Stomach (tissue), 9 donors: ENCODE measurements around the gene H2BK1. TPM values are rescaled to one million over a fixed set of nuclear protein-coding genes. Genes with fewer than 3 reads are reported as not detected.

ENCODE experiments used
- DNase-seq, 2 donors: peaks; one replicate each; pipeline versions ENCODE4 v3.0.0 to v3.0.0-alpha.2; 2013 to 2019
- H3K27ac ChIP-seq, 5 donors: fragments of 200-600 bp in 4 of 5; sonication (generic) in 4 of 5; one replicate each; pipeline ENCODE4 v1.5.1; 2013 to 2019; ENCODE audit warnings: mild to moderate bottlenecking in 1 of 5, moderate library complexity in 1 of 5
- H3K27me3 ChIP-seq, 3 donors: fragments of 200-600 bp; sonication (generic); one replicate each; pipeline ENCODE4 v1.5.1; 2017 to 2019; ENCODE audit warnings: mixed run types in 1 of 3
- H3K36me3 ChIP-seq, 4 donors: fragments of 200-600 bp; sonication (generic); 1 replicate in 3 of 4; 2 replicates in 1 of 4; pipeline ENCODE4 v1.5.1; 2016 to 2019
- H3K4me1 ChIP-seq, 4 donors: fragments of 200-600 bp; sonication (generic); one replicate each; pipeline ENCODE4 v1.5.1; 2016 to 2019
- H3K4me3 ChIP-seq, 4 donors: fragments of 200-600 bp; sonication (generic) in 3 of 4; one replicate each; pipeline ENCODE4 v1.5.1; 2016 to 2019; ENCODE audit warnings: mild to moderate bottlenecking in 1 of 4
- H3K9me3 ChIP-seq, 4 donors: fragments of 200-600 bp; sonication (generic); one replicate each; pipeline ENCODE4 v1.5.1; 2016 to 2019
- CTCF ChIP-seq, 7 experiments: fragments of 450-650 bp in 4 of 7; fragments of 200-600 bp in 3 of 7; sonication (generic) in 3 of 7; IDR thresholded peaks; one replicate each; pipeline ENCODE4 v1.5.1; 2016 to 2019; ENCODE audit warnings: antibody characterized with exemption in 7 of 7, control low read depth in 2 of 7, mild to moderate bottlenecking in 1 of 7
- EP300 ChIP-seq: sonication (generic); formaldehyde crosslinking; IDR thresholded peaks from one replicate; pipeline ENCODE4 v1.6.1; 2017; ENCODE audit warnings: antibody characterized with exemption
- POLR2A ChIP-seq, 4 donors: fragments of 450-650 bp; IDR thresholded peaks; one replicate each; pipeline ENCODE4 v1.6.1; 2016; ENCODE audit warnings: antibody characterized with exemption in 4 of 4, control low read depth in 2 of 4, mild to moderate bottlenecking in 1 of 4, moderate library complexity in 1 of 4
- POLR2AphosphoS5 ChIP-seq, 3 donors: sonication (generic); formaldehyde crosslinking; IDR thresholded peaks; one replicate each; pipeline ENCODE4 v1.6.1; 2016; ENCODE audit warnings: antibody characterized with exemption in 3 of 3
- WGBS, 5 donors: extraction: QIAGEN DNeasy Blood & Tissue Kit in 3 of 5; methylation state at CpG; one replicate each; pipeline versions ENCODE4 v1.1.5 to v1.1.7; 2013 to 2018; 5-methylcytosine and 5-hydroxymethylcytosine counted together
- intact Hi-C: fragments of 100-400 bp; cut with DNase I; formaldehyde crosslinking; loops from one replicate; pipeline ENCODE4 v1.15.1; 2023; ENCODE audit warnings: low total_unique reads
- polyA plus RNA-seq, 3 donors: library from polyadenylated mRNA; stranded (reverse); fragments of 200-250 nt; gene quantifications; one replicate each; pipeline ENCODE4 v1.2.3, GENCODE V29; 2013
- total RNA-seq, 5 donors: library from RNA; depleted of rRNA; stranded (reverse); fragments of >200 nt; gene quantifications; one replicate each; pipeline versions ENCODE4 v1.1.0 to v1.2.3, GENCODE V29; 2014 to 2016
- donor health status: healthy with polysubstance abuse.
- donor health status: Bipolar disorder and iron deficiency.
- donor health status: healthy.

Gene H2BK1
- total and polyA plus RNA-seq, 8 donors: not detected

DNA sequence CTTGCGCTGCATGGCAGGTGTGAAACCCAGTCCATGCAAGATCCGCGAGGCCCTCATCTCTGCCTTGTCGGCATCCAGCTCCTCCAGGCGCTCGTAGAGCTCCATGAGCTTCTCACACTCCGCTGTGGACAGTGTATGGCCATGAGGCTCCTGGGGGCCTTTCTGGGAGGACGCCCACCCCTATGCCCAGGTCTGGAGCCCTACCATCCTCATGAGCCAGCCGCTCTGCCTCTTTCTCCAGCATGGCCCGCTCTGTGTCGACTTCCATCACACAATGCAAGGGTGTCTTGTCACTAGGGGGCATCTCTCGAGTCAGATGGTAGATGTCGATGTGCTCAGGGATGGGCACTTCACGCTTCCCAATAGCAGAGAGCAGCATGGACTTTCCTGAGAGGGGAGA, 13.4 kb upstream of the H2BK1 start:
- intact Hi-C loops: no loop called here
- whole genome bisulfite sequencing, 5 donors: 90 to 95% (median 93%) methylated on average over 14 of the region's 14 CpGs
- H3K4me3 ChIP-seq: no peak overlapping the region
- TF ChIP-seq POLR2A (IDR thresholded peaks at IDR 0.05): no peak
- no peak for TF ChIP-seq EP300
- TF ChIP-seq CTCF (IDR thresholded peaks at IDR 0.05): no peak
- no peak for TF ChIP-seq POLR2AphosphoS5 (IDR thresholded peaks at IDR 0.05)
- peaks cover 19 to 34% (median 28%) of the 10 kb centered on the region in 4 donors for H3K4me1 ChIP-seq
- DNase-seq: no peak
- peaks cover 52 to 68% (median 64%) of the 10 kb centered on the region in 4 donors for H3K36me3 ChIP-seq
- no peaks in the 10 kb centered on the region for H3K27me3 ChIP-seq
- no peaks in the 10 kb centered on the region for H3K9me3 ChIP-seq
- H3K27ac ChIP-seq: no peak overlapping the region

GRCh38 chr7:151218170-151218569, 7.9 kb upstream of the H2BK1 start:
- Histone ChIP-seq H3K36me3 (peaks cover 79 to 100% (median 100%) of the 10 kb centered on the region in 4 donors), H3K27me3 (no peaks in the 10 kb centered on the region), H3K4me1 (no peaks in the 10 kb centered on the region), H3K4me3 (no peak overlapping the region), H3K9me3 (no peaks in the 10 kb centered on the region), H3K27ac (no peak overlapping the region)
- TF ChIP-seq POLR2A (IDR thresholded peaks at IDR 0.05) (no peak), EP300 (no peak), POLR2AphosphoS5 (IDR thresholded peaks at IDR 0.05) (no peak), CTCF (IDR thresholded peaks at IDR 0.05) (no peak)
- WGBS, 5 donors: 89 to 95% (median 93%) methylated on average over 9 of the region's 9 CpGs
- intact Hi-C loops: no loop called here
- DNase-seq: no peak

DNA sequence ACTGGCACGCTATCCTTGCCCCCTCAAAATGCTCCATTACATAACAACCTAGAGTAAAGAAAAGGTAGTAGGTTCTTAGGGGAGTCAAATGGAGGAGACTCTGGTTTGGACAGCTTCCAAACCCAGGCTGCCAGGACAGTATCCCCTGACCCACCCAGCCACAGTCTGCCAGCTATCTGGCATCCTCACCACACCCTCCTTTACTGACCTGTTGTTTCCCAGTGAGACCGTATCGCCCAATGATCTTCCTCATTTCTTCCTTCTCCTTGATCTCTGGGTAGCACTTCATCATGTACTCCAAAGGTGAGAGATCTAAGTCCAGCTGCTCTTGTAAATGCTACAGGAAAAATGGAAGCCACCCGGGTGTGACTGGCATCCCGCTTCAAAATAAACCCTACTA, 5.1 kb upstream of the H2BK1 start:
- H3K36me3 ChIP-seq: peaks cover 57 to 87% (median 84%) of the 10 kb centered on the region in 4 donors
- DNase-seq: no peak

DNA sequence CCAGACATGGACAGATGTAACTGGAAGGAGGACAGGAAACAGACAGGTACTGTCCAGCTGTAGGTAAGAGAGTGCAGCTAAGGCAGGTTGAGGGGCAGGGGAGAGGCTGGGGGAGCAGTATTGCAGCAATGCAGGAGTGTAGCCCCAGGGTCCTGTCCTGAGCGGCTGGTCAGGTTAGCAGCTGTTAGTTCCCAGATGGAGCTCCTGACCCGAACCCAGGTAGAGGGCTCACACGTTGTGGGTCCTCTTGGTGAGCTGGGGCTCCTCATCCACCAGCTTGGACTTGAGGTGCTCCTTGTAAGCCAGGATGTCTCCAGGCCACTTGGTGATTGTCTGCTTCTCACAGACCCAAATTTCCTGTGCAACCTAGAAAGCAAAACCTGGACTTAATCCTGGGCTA, 3.5 kb upstream of the H2BK1 start:
- no peak overlapping the region for H3K27ac ChIP-seq
- H3K36me3 ChIP-seq: peaks cover 47 to 71% (median 69%) of the 10 kb centered on the region in 4 donors
- TF ChIP-seq POLR2A (IDR thresholded peaks at IDR 0.05): no peak
- TF ChIP-seq POLR2AphosphoS5 (IDR thresholded peaks at IDR 0.05): no peak
- TF ChIP-seq CTCF (IDR thresholded peaks at IDR 0.05): no peak
- TF ChIP-seq EP300: no peak
- no peak overlapping the region for H3K4me3 ChIP-seq
- H3K9me3 ChIP-seq: no peaks in the 10 kb centered on the region
- intact Hi-C loops: no loop called here
- 80 to 90% (median 88%) methylated on average over 3 of the region's 3 CpGs for WGBS, 5 donors
- no peak for DNase-seq
- H3K4me1 ChIP-seq: no peaks in the 10 kb centered on the region
- no peaks in the 10 kb centered on the region for H3K27me3 ChIP-seq

More for the DNA sequence above, 5.1 kb upstream of the H2BK1 start:
- TF ChIP-seq CTCF (IDR thresholded peaks at IDR 0.05): no peak
- intact Hi-C loops: no loop called here
- no peaks in the 10 kb centered on the region for H3K27me3 ChIP-seq
- no peaks in the 10 kb centered on the region for H3K9me3 ChIP-seq
- H3K4me1 ChIP-seq: no peaks in the 10 kb centered on the region
- no peak overlapping the region for H3K27ac ChIP-seq
- no peak overlapping the region for H3K4me3 ChIP-seq
- 92 to 98% (median 95%) methylated on average over 5 of the region's 5 CpGs for WGBS, 5 donors
